SH-SY5Y (cell line): ENCODE data around the gene LCN10.

Experiments used
- GATA2 ChIP-seq: IDR thresholded peaks from 2 replicates; pipeline ENCODE4 v1.6.1; 2011; ENCODE audit warnings: mild to moderate bottlenecking, low read depth, low read length
- GATA3 ChIP-seq: IDR thresholded peaks from 2 replicates; pipeline ENCODE4 v1.6.1; 2011; ENCODE audit warnings: low read depth, mild to moderate bottlenecking, low read length, moderate library complexity

LCN10 gene

DNA sequence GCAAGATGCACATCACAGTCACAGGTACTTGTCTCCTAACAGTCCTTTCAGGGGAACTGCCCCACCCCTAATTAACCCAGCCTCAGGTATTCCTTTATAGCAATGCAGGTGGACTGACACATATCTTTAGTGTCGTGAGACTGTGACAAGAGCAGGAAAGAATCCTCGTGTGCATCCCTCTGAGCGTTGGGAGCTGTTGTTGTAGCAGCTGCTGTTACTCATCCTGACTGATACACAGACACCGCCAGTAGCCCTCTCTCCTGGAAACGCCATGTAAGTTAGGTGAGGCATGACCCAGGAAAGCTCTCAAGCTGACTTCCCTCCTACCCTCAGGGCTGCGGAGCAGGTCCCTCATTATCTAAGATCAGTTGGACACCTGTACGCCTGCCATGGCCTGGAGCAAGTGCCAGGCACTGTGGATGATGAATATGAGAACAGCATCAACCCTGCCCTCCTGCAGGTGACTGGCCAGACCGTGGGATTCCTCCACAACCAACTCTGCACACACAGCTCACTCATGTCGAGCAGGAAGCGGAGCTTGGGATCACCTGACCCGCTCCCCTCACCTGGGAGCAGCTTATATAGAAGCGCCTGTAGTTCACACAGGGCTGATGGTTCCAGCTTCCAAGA lies 31.8 kb upstream of the LCN10 start:
- TF ChIP-seq GATA2 (no peak), GATA3 (no peak)

GRCh38 chr9:136773386-136774044 lies 30.8 kb upstream of the LCN10 start:
- no peak for TF ChIP-seq GATA2
- TF ChIP-seq GATA3, result no peak

GRCh38 chr9:136771907-136772415 lies 29.2 kb upstream of the LCN10 start:
- no peak for TF ChIP-seq GATA2
- no peak for TF ChIP-seq GATA3

GRCh38 chr9:136769710-136770191 lies 27.0 kb upstream of the LCN10 start:
- TF ChIP-seq GATA2 (no peak), GATA3 (no peak)

DNA sequence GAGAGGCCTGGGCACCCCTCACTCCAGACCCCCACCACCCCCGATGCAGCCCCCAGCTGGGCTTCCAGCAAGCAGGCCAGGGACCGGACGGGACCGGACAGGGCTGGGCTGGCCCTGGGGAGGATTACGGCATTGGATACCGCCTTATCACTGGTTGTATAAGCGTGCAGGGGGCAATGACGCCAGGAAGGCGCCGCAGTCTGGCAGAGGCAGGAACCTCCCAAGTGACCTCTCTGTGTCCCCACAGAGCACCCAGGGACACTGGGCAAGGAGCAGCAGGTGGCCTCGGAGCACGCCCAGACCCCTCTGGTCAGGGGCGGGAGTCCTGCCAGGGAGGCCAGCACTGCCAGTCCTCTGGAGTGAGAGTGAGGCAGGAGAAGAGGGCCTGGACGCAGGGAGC lies 22.3 kb upstream of the LCN10 start:
- TF ChIP-seq GATA3 (no peak), GATA2 (no peak)

GRCh38 chr9:136764301-136764891 lies 21.7 kb upstream of the LCN10 start, which contains the start of gene LCN15:
TSS of gene LCN15 (minus strand) at chr9:136764518. CDS start at chr9:136764488, 30 bp downstream.
- TF ChIP-seq GATA3 (no peak), GATA2 (no peak)

GRCh38 chr9:136763649-136764035 lies 20.9 kb upstream of the LCN10 start:
- TF ChIP-seq GATA2 (no peak), GATA3 (no peak)

DNA sequence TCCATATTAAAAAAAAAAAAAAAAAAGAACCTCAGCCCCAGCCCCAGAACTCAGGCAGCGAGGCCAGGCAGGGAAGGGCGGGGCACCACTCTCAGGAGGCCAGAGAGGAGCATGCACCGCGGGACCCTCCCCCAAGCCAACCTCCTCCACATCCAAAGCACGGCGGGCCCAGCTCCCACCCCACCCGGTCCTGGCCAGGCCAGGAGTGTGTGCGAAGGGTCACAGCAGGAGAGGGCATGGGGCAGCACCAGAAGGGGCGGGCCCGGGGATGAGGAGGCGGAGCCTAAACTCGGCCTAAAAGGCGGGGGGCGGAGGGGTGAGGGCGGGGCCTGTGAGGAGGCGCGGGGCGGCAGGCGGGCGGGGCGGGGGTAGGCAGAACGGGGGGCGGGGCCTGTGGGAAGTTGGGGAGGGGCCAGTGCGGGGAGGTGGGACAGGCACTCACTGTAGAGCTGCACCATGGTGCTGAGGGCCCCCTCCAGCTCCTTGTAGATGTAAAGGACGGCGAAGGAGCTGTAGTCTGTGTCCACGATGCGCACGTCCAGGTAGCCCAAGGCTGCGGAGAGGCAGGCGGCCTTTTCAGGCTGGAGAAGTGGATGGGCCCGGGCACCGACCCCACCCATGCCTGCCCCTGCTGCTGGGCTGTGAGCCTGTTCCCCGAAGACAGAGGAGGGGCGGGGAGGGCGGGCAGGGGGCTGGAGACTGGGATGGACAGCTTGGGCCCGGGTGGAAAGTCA lies 20.3 kb upstream of the LCN10 start:
- TF ChIP-seq GATA3 (no peak), GATA2 (no peak)

- TF ChIP-seq GATA3, result no peak
- no peak for TF ChIP-seq GATA2
Observed at GRCh38 chr9:136762221-136762691, 19.5 kb upstream of the LCN10 start.

- TF ChIP-seq GATA3 (no peak), GATA2 (no peak)
Observed at GRCh38 chr9:136761545-136761981, 18.8 kb upstream of the LCN10 start.

DNA sequence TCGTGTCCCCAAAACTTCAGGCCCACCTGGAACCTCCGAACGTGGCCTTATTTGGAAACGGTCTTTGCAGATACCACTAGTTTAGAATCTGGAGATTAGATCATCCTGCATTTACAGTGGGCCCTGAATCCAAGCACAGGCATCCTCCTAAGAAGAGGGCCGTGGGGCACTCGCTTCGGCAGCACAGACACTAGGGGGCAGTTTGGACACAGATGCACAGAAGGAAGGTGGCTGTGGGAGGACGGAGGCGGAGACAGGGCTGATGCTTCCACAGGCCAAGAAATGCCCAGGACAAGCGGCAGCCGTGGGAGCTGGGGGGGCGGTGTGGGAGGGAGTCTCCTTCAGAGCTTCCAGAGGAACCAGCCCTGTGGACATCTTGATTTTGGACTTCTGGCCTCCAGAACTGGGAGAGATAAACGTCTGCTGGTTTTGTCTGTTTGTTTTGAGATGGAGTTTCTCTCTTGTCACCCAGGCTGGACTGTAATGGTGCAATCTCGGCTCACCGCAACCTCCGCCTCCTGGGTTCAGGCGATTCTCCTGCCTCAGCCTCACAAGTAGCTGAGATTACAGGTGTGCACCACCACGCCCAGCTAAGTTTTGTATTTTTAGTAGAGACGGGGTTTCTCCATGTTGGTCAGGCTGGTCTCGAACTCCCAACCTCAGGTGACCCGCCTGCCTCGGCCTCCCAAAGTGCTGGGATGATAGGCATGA lies 18.2 kb upstream of the LCN10 start:
- peak; percentile 45; the same call in 1 of the 2 replicates for TF ChIP-seq GATA2

GRCh38 chr9:136760424-136760823 lies 17.7 kb upstream of the LCN10 start:
- no peak for TF ChIP-seq GATA2
